Inflammatory macrophage treated with lipopolysaccharide for 4 hours (primary cell): ENCODE results near the gene UNC5B.
A peak's percentile ranks its signal among the peaks of the same experiment; 100 is the strongest.

Experiments
- DNase-seq: peaks from one replicate; pipeline ENCODE4 v3.0.0-alpha.2; 2020

Gene UNC5B

DNA sequence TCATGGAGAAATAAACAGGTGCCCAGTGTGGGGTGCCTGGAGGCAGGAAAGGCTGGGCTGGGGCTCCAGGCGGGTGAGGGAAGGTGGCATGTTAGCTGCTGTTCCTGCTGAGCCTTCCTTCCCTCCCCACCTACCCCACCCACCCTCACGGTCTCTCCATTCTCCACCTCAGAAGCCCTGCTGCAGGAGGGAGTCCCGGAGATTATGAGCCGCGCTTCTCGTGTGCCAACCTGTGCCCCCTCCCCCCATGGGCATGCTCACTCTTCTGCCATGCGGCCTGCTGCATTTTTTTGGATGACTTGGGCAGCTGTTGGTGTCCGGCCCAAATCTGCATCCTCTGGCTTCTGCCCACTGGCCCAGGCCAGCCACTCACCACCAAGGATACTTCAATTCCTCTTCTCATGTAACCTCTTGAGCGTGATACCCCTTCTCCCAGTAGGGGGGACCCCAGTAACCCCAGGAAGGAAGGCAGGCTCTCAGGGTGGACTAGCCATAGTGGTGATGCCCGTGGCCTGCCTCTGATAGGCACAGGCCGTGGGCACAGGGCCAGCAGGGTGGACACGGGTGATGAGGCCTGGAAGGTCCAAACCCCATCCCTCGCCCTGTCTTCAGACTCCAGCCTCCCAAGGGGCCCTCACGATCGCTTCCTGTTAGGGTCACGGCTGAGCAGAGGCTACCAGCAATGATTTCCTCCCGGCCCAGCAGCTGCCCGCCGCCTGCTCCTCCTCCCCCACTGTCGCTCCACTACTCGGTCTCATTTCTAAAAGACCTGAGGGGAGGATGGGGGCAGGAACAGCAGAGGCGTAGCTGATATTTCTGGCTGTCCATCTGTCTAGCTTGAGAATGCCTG is 27.8 kb downstream of the UNC5B start:
- DNase-seq = no peak

DNA sequence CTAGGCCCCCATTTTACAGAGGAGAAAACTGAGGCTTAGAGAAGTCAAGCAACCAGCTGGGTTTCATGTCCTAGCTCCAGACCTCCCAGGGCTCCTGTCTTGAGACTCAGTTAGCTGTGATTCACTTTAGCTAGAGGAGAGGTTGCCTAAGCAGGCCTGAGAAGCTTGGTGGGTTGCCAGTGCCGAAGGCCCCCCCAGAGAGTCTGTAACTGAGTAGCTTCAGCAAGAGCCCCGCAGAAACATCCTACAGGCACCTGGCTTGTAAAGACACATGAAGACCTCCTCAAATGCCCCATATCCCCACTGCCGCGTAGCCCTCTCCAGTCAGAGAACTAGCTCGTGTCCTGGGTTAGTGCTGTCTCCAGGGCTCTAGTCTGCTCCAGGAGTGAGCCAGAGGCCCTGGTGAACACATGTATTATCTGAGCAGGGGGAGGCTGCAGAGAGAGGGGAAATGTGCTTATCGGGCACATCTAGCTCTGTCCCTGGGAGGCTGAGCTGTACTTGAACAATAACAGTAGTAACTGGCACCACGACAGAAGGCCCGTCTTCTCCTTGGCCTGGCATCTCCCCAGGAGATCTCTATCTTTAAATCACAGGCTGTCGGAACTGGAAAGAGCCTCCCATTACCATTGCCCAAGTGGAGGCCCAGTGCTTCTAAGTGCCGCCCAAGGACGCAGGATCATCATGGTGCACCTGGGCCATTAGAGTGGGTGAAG is 28.9 kb downstream of the UNC5B start:
- no peak for DNase-seq

DNA sequence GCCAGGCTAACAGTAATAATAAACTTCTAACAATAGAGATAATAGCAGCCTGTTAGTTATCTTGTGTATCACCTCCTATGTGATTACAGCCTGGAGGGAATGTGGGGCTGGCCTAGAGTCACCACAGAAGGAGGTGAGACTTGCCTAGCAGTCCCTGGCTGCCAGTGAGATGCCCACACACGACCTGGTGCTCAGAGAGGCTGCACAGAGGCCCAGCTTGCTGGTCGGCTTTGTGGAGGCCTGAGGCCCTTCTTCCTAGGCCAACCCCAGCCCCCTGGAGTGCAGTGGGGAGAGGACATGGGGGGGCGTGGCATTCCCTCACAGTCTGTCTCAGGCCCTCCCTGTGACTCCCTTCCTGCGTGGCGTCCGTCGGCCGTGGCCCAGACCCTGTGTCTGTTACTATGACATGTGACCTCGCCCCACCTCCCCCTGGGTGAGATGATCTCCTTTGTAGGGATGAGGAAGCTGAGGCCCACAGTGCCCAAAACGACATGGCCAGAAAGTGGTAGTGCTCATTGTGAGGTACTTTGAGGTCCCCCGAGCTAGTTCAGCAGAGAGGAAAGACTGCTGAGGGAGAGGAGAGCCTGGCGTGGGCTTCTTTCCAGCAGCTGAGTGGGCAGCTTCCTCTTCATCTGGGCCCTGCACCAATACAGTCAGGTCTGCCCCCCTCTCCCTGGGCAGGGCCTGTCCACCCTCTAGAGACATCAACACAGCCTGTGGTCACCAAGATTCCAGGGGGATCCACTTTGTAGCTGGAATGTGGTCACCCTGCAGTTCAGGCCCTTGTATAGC is 29.7 kb downstream of the UNC5B start:
- DNase-seq = no peak

DNA sequence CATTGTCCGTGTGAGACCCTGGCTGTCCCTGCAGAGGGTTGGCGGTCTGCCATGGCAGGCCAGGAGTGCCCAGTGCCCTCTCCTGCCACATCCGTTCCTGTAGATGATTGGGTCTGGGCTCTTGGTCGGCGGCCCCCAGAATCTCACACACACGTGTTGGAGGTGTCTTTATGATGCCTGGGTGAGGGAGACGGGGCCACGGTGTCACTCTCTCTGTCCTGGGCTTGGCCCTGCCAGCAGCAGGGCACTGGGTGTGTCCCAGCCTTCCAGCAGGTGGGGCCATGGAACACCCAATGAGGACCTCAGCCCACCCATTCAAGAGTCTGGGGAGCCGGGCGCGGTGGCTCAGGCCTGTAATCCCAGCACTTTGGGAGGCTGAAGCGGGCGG is 30.2 kb downstream of the UNC5B start:
- no peak for DNase-seq

DNA sequence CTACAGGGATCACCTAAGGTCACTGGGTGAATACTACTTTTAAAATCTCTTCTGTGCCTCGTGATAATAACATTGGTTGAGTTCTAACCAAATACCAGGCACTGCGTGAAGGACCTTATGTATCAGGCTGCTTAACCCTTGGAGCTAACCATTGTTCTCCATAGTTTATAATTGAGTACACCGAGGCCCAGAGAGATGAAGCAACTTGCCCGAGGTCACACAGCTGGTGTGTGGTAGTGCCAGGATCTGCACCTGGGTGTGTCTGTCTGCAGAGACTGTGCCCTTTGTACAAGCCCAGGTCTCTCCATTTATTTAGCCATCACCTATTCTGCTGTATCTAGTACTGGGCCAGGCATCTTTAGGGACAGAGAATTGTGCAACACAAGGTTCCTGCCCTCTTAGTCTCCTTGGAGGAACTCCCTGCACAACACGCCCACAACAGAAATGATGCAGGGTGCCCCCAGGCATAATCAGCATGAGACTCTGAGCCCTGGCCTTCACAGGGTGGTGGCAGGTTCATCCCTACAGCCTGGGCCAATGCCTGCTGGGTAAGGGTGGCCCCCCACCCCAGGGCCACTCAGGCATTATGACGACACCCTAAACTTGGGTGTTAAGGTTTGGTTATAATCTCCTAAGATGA is 31.5 kb downstream of the UNC5B start:
- DNase-seq = peak; percentile 56

DNA sequence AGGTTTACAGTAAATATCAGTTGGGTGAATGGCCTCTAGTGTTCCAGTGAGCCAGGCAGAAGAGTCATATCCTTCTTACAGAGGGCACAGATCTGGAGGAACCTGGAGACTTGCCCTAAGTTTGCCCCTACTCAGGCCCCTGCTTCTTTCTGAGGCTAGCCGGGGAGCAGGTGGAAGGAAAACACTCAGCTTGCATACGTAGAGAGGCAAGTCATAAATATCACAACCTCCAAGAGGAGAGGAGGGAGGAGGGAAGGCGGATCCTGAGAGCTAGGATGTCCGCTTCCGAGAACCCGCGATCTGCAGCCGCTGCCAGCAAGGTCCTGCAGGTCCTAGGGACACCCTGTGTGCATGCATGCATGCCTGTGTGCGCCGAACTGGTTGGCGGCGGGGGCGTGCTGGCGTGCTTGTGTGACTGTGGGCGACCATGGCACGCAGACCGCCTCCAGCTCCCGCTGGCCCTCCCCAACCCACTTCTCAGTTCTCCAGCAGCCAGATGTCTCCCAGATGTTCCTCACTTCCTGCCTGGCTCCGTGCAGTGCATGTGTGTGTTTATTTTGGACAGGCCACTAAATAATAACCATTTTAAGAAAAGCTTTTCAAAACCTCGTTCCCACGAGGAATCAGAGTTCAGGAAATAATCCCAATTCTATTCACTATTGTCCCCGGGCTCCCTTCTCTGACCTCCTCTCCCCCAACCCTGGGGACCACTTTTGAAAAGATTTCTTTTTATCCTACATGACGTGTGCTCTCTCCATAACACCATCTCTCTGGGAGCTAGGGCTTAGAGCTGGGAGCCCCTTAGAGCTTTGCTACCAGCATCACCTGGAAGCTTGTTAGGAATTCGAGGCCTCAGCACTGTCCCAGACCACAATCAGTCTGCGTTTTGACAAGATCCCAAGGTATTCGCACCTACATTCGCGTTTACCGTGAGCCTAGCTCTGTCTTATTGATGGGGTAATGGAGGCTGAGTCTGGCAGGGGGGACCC is 32.4 kb downstream of the UNC5B start:
- DNase-seq = no peak

DNA sequence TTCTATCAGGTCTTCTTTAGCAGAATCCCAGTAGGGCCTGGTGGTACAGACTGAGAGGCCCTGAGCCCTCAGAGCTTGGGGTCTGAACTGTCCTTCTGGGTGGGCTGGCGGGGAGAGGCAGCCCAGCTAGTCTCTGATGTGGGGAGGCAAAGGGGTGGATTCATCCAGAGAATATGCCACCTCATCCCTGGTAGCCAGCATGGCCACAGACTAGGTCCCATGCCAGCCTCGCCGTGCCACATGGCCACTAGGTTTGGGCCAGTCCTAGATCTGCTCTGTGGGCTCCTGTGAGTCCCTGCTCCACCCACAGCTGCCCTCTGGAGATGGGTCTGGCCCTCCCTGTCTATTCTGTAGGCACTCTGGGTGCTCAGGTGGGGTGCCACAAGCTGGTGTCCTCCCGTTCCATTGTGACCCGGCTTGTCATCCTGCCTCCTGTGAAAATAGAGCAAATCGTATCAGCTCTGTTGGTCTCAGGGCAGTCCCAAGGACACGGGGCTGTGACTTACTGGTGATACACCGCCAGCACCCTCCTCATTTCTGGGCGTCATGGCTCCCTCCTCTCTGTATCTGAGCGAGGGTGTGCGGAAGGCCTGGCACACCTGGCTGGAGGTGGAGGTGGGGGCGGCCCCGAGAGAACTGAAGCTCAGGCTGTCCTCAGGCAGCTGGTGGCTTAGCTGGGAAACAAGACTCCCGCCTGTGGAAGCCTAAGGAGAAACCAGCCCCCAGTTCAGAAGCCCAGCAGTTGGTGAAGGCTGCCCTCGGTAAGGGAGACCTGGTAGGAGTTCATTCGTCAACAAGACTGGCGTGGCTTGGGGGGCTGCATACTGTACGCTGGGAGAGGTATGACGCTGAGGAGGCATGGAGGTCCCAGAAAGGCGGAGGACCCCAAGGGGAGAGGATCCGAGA is 33.3 kb downstream of the UNC5B start:
- no peak for DNase-seq

DNA sequence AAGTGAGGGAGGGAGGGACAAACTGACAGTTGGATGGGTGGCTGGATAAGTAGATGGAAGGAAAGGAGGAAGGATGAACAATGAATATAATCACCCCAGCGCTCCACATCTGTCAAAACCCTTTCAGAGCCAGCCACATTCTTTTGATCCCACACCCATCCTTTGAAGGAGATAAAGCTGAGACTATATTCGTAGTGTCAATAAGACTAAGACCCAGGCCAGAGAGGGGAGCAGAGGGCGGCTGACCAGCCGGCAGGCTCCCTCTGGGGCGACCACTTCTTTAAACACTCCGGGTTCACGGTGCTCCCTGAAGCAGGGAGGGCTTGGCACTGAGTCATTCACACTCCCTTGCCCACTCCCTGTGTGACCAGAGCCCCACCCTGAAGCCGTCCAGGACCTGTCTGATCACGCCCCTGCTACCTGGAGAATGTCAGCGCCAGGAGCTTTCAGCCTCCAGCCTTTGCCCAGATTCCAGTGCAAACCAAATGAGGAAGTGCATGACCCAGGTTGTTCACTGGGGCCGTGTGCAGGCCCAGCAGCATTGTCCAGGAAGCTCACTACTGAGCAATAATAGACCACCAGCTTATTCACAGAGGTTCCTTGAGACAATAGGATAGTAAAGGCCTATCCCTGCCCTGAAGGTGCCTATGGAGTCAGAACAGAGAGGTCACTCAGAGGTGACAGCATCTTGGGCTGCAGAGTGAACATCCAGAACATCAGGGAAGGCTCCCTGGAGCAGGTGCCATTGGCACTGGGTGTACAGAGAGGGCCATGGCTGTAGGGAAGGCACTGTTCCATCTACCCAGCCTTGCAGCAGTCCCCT is 34.4 kb downstream of the UNC5B start:
- DNase-seq = no peak

DNA sequence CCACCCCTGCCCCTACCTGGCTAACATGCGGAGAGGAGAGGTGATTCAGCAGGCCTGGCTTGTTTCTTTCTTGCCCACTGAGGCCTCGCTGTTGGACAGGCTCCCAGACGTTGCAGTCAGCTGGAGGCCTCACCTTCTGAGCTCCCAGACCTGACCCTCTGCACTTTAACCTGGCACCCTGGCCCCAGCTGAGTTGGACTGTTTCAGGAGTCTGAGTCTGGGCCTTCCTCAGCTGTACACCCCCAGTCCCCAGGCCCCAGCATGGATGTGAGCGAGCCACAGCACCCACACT is 35.0 kb downstream of the UNC5B start:
- no peak for DNase-seq

DNA sequence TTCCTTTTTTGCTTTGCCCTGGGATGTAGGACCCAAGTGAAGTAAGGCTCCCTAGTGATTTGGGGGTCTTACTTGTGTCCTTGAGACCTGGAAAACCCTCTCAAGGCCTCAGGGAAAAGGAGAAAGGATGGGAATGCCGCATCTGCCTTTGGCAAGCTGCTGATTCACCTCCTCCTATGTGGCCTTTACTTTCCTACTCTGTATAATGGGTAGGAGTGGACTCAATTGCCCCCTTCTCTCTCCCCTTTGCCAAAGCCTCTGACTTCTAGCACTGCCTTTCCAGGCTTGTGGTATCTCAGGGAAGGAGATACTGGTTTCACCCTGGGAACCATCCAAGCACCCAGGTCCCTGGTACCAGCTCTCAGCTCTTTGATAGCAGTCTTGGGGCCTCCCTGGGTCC is 35.4 kb downstream of the UNC5B start:
- no peak for DNase-seq

DNA sequence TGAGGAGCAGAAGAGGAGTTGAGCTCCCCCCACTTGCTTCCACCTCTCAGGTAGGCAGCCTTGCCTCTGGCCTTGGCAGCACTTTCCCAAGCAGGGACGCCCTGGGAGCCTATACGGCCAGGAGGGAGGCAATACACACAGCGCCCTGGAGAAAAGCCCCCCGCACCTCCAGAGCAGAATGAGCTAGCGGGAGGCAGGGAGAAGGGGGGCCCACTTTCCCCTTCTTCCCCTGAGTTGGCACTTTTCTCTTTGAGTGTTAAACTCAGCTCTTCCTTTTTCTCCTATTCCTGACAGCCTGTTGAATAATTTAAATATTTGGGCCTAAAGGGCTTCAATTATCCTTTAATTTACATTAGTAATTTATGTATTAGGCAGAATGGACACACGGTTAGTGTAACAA is 35.8 kb downstream of the UNC5B start:
- DNase-seq = no peak

DNA sequence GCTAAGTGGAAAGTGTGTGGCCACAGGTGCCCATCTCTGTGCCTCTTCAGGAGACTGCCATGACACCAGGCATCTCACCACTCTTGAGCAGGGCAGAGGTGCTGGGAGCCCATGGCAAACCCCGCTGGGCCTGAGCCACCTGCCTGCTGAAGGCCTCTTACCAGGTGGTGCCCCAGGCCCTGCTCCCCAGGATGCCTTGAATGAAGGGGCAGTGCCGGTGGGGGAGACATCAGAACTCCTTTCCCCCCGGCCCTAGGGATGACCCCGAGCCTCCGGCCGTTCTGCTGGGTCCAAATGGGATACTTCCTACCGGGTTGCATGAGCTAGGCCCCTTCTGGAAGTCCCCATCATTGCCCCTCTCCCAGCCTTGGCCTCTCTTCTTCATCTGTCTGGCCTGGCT is 37.6 kb downstream of the UNC5B start:
- no peak for DNase-seq

DNA sequence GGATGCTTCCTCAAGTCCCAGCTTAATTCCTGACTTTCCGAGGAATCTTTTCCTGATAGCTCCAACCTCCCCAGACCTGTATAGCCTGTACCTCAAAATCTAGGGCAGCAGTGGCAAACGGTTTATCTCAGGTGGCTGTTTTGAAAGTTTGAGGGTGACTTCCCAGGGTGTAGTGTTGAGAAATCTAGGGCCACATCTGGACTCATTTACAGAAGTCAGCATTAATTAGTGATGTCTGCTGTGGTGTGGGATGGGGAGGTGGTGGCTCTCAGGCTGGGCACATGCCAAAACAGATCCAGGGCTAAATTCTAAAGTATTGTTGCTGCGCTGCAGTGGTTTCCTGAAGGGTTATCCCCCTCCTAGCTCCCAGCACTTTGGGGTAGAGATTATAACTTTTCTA is 38.0 kb downstream of the UNC5B start:
- no peak for DNase-seq

DNA sequence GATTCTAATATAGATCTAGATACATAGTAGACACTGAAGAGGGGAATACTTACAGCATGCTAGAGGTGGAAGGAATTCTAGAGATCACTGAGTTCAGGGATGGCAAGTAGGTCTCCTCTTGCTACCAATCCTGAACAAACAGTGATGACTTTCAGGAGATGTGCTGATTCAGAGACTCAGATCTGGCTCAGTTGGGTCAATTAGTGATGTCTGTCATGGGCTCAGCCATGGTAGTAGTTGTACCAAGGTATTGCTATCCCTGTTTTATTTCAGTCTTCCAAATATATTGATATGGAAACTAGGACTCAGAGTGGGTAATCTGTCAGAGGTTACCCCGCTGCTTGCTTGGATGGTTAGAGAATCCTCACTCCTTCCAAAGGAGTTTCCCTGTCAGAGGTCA is 38.5 kb downstream of the UNC5B start:
- no peak for DNase-seq

DNA sequence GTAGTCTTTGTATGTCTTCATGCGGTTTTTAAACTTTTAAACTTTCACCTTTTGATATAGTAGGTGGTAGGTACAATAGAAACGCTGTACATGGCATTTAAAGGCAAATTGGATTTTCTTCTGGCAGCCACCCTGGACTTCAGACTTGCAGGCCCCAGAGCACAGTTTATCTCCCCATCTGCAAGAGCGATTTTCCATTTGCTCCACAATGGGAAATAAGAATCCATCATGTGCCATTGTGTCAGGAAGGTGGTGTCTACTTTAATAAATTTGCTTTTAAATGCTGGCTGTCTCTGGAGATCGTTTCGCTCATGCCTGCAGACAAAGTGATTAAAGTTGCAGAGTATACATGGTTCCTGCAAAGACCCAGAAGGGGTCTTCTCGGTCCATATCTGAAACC is 38.9 kb downstream of the UNC5B start:
- no peak for DNase-seq

DNA sequence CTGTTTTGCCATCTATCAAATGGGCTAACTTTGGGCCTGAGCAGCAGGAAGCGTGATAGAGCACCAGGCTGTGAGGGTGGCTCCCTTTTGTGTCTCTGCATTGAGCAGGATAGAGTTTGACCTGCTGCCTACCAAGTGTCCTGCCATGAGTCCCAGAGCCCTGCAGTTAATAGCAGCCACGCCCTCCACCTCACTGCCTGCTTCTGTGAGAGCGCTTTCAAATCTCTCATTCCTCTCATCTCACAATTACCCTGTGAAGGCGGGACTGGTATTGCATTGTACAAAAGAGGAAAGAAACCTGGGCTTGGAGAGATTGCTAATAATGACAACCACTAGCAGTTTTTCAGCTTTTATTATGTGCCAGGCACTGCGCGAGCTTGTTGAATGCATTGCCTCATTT is 39.9 kb downstream of the UNC5B start:
- no peak for DNase-seq

DNA sequence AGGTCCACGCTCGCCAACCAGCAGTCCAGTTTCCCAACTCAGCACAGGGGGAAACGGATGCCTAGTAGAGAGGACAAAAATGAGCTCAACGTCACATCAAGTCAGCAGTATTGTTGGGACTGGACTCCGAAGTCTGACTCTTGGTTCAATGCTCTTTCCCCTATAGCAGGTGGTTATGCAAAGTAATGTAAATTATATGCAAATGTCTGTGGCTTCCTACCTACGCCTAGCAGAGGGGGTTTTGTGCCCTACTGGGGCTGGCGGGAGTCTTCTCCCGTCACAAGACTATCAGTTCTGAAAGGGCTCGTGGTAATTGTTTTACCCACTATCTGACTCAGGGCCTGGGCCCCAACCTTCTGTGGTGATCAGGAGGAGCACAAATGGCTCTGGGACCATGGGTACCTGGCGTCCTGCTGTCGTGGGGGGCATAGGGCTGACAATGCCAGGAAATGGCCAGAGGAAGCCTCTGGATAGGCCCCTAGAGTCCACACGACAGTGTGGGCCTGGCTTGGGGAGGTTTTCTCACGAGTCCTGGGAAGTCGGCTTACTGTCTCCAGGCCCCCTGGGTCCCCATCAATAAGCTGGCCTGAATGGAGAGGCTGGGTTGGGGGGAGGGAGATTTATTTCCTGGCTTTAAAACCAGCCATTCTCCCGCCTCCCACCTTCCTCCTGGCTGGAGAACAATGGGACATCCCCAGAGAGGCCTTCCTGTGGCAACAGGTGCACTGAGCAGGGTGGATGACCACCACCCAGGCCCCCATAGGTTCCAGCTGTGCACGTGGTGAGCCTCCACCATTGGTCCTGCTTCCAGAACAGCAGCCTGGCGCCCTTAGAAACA is 41.8 kb downstream of the UNC5B start:
- DNase-seq = no peak

DNA sequence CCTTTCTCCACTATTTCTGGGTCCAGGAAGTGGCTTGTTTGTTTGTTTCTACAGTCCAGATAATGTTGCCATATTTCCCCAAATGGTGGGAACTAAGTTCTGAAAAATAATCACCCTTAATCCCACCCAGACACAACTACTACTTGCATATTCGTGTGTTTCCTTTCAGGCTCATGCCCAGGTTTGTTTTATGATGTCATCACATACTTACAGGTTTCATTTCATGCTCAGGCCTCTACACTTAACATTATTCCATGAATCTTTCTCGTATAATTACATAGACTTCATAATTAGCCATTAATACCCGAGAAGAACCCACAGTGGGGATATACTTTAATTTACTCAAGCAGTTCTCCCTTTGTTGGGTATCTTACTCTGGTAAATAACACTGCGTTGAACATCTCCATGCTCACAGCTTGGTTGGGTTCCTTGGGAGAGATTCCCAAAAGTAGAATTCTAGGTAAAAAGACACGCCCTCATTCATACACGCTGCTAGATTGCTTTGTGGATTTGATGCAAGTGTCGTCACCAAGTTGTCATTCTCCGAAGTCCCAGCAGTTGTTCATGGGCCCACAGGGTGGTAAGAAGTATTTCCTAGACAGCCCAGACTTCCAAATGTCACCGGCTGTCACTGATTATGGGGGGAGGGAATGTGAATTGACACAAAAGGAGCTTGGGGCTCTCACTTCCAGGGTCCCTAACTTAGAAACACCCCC is 42.6 kb downstream of the UNC5B start:
- DNase-seq = no peak

DNA sequence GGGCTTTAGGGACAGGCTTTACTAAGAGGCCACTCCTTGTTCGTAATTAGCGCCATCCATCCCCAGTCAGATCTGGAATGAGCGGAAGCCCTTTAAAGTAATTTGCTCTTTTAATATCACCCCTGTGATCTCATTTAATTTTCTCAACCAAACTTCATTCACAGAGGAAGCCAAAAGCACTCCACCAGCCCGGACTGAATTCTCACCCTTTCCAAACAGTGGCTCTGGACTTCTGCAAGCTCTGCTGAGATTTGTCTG is 43.1 kb downstream of the UNC5B start:
- DNase-seq = no peak
